ENCODE measurements around the gene NLGN1. TPM values are rescaled to one million over a fixed set of nuclear protein-coding genes. Genes with fewer than 3 reads are reported as not detected.

NLGN1 gene
- total RNA-seq, 1 donor from 2014 or later: not detected

GRCh38 chr3:173869766-173870165 is 472.2 kb downstream of the NLGN1 start:
- H3K4me3 Mint-ChIP-seq: no peak overlapping the region
- POLR2A ChIA-PET: no interaction called here
- no peak overlapping the region for H3K27ac Mint-ChIP-seq
- H3K36me3 Mint-ChIP-seq (ENCODE audit: low read depth): no peaks in the 10 kb centered on the region
- peaks cover 4% of the 10 kb centered on the region for H3K9me3 Mint-ChIP-seq
- intact Hi-C loops (cut with micrococcal nuclease): no loop called here
- no peaks in the 10 kb centered on the region for H3K27me3 Mint-ChIP-seq
- CTCF ChIA-PET: no interaction called here
- ATAC-seq (ENCODE audit: low read depth): no peak
- DNase-seq: no peak
- no peaks in the 10 kb centered on the region for H3K4me1 Mint-ChIP-seq
- TF ChIP-seq CTCF (IDR thresholded peaks at IDR 0.05): no peak

- ATAC-seq (ENCODE audit: low read depth): no peak
- Mint-ChIP-seq H3K4me3 (no peak overlapping the region), H3K36me3 (ENCODE audit: low read depth) (no peaks in the 10 kb centered on the region), H3K9me3 (peaks cover 3% of the 10 kb centered on the region), H3K27me3 (no peaks in the 10 kb centered on the region), H3K27ac (no peak overlapping the region), H3K4me1 (no peaks in the 10 kb centered on the region)
- ChIA-PET POLR2A (no interaction called here), CTCF (no interaction called here)
- no peak for TF ChIP-seq CTCF (IDR thresholded peaks at IDR 0.05)
- intact Hi-C loops (cut with micrococcal nuclease): no loop called here
- no peak for DNase-seq
These were observed 473.4 kb downstream of the NLGN1 start for GRCh38 chr3:173870976-173871375.

- intact Hi-C loops (cut with micrococcal nuclease): no loop called here
- ChIA-PET CTCF (no interaction called here), POLR2A (no interaction called here)
- H3K36me3 Mint-ChIP-seq (ENCODE audit: low read depth): no peaks in the 10 kb centered on the region
- H3K4me3 Mint-ChIP-seq: no peak overlapping the region
- DNase-seq (no peak), ATAC-seq (ENCODE audit: low read depth) (no peak)
- H3K27me3 Mint-ChIP-seq: no peaks in the 10 kb centered on the region
- H3K4me1 Mint-ChIP-seq: no peaks in the 10 kb centered on the region
- no peak for TF ChIP-seq CTCF (IDR thresholded peaks at IDR 0.05)
- no peaks in the 10 kb centered on the region for H3K9me3 Mint-ChIP-seq
- H3K27ac Mint-ChIP-seq: no peak overlapping the region
These were observed 478.2 kb downstream of the NLGN1 start for GRCh38 chr3:173875790-173876189.

- Mint-ChIP-seq H3K4me3 (no peak overlapping the region), H3K9me3 (no peaks in the 10 kb centered on the region), H3K36me3 (ENCODE audit: low read depth) (no peaks in the 10 kb centered on the region), H3K27me3 (no peaks in the 10 kb centered on the region), H3K4me1 (no peaks in the 10 kb centered on the region), H3K27ac (no peak overlapping the region)
- no peak for DNase-seq
- ATAC-seq (ENCODE audit: low read depth): no peak
- no peak for TF ChIP-seq CTCF (IDR thresholded peaks at IDR 0.05)
- POLR2A ChIA-PET: no interaction called here
- intact Hi-C loops (cut with micrococcal nuclease): no loop called here
- CTCF ChIA-PET: no interaction called here
These were observed 478.9 kb downstream of the NLGN1 start for GRCh38 chr3:173876476-173876875.

- ATAC-seq (ENCODE audit: low read depth): no peak
- no peak for DNase-seq
- CTCF ChIA-PET: no interaction called here
- POLR2A ChIA-PET: no interaction called here
- Mint-ChIP-seq H3K9me3 (no peaks in the 10 kb centered on the region), H3K4me3 (no peak overlapping the region), H3K36me3 (ENCODE audit: low read depth) (no peaks in the 10 kb centered on the region), H3K4me1 (no peaks in the 10 kb centered on the region), H3K27me3 (no peaks in the 10 kb centered on the region), H3K27ac (no peak overlapping the region)
- no peak for TF ChIP-seq CTCF (IDR thresholded peaks at IDR 0.05)
- intact Hi-C loops (cut with micrococcal nuclease): no loop called here
These were observed 490.3 kb downstream of the NLGN1 start for GRCh38 chr3:173887888-173888287.

Data from activated B cell treated with CpG ODN at 0.5 μM for 24 hours (primary cell).